Ovary (tissue), 3 donors: Measurements from ENCODE around the gene SLFN11.

Experiments used
- EP300 ChIP-seq: sonication (generic); formaldehyde crosslinking; IDR thresholded peaks from one replicate; pipeline ENCODE4 v1.6.1; 2017; ENCODE audit warnings: antibody characterized with exemption
- POLR2A ChIP-seq: fragments of 450-650 bp; IDR thresholded peaks from one replicate; pipeline ENCODE4 v1.6.1; 2017; ENCODE audit warnings: antibody characterized with exemption, mild to moderate bottlenecking, moderate library complexity
- TF ChIP-seq, protein P1 (sequence below), 3 donors: fragments of 450-650 bp in 2 of 3; fragments of 200-600 bp in 1 of 3; IDR thresholded peaks; one replicate each; pipeline versions ENCODE4 v1.5.1 to v1.8.0; 2016 to 2022; ENCODE audit warnings: antibody characterized with exemption in 3 of 3, mild to moderate bottlenecking in 1 of 3
- donor health status: DM: no; HTN: no; CAD: no.

DNA sequence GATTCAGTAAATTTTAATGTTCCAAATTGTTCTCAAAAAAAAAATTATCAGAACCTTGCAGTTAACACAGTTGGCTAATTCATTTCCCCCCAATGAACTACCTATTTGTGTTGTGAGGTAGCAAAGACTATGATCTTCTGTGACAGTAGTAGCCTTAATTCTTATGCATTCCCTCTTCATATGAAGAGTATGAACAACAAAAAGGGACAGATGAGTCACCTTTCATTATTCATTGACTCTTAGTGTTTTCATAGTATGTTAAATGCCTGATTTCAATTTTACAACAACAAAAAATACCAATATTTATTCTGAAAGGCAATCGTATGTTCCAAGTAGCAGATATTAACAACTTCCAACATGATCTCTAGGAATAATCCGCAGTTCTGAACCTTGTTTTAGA is 3.6 kb upstream of the SLFN11 start:
- TF ChIP-seq POLR2A (no peak), EP300 (no peak)
- TF ChIP-seq, protein P1, sequence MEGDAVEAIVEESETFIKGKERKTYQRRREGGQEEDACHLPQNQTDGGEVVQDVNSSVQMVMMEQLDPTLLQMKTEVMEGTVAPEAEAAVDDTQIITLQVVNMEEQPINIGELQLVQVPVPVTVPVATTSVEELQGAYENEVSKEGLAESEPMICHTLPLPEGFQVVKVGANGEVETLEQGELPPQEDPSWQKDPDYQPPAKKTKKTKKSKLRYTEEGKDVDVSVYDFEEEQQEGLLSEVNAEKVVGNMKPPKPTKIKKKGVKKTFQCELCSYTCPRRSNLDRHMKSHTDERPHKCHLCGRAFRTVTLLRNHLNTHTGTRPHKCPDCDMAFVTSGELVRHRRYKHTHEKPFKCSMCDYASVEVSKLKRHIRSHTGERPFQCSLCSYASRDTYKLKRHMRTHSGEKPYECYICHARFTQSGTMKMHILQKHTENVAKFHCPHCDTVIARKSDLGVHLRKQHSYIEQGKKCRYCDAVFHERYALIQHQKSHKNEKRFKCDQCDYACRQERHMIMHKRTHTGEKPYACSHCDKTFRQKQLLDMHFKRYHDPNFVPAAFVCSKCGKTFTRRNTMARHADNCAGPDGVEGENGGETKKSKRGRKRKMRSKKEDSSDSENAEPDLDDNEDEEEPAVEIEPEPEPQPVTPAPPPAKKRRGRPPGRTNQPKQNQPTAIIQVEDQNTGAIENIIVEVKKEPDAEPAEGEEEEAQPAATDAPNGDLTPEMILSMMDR (IDR thresholded peaks at IDR 0.05) = no peak
